HEK293 (cell line): ENCODE data around the gene COL1A2.

Source experiments
- CTCF ChIA-PET: fragments of 350-600 bp; formaldehyde crosslinking; extraction: SDS; loops from one replicate; lab custom pipeline; 2021; ENCODE audit warnings: antibody characterized with exemption; lab: Yijun Ruan, JAX
- POLR2A ChIA-PET: fragments of 300-600 bp; formaldehyde crosslinking; extraction: SDS; loops from one replicate; lab custom pipeline; 2020; ENCODE audit warnings: antibody characterized with exemption, inconsistent platforms; lab: Yijun Ruan, JAX
- H3K27ac ChIP-seq: fragments of 200-500 bp; sonication (Bioruptor generic); 2 replicates; pipeline ENCODE4 v1.5.1; 2014; ENCODE audit warnings: low read depth, low read length, control low read depth, inconsistent platforms; ENCODE audit errors: extremely low read depth
- H3K36me3 ChIP-seq, 2 experiments: fragments of 200-500 bp in 1 of 2; sonication (Bioruptor generic) in 1 of 2; 1 replicate in 1 of 2; 2 replicates in 1 of 2; pipeline ENCODE4 v1.5.1; 2014 to 2017; ENCODE audit warnings: inconsistent platforms in 2 of 2, low read length in 2 of 2; ENCODE audit not compliant: control insufficient read depth in 2 of 2, insufficient read depth in 1 of 2
- H3K4me1 ChIP-seq: fragments of 200-500 bp; sonication (Bioruptor generic); 2 replicates; pipeline ENCODE4 v1.5.1; 2014; ENCODE audit warnings: mild to moderate bottlenecking, low read length, inconsistent platforms; ENCODE audit not compliant: control insufficient read depth, insufficient read depth
- H3K4me3 ChIP-seq: 2 replicates; pipeline ENCODE4 v1.5.1; 2011; ENCODE audit warnings: low read depth, mild to moderate bottlenecking, control low read depth, low read length, moderate library complexity
- H3K9me3 ChIP-seq: fragments of 200-500 bp; sonication (Bioruptor generic); 2 replicates; pipeline ENCODE4 v1.5.1; 2014; ENCODE audit warnings: low read depth, low read length, inconsistent platforms; ENCODE audit not compliant: control insufficient read depth, insufficient read depth
- KLF16 ChIP-seq: fragments of 450-650 bp; formaldehyde crosslinking; IDR thresholded peaks from 2 replicates; pipeline ENCODE4 v1.5.1; 2017; ENCODE audit warnings: missing biosample characterization, missing genetic modification characterization
- MZF1 ChIP-seq: fragments of 450-650 bp; formaldehyde crosslinking; IDR thresholded peaks from 2 replicates; pipeline ENCODE4 v1.5.1; 2017; ENCODE audit warnings: missing biosample characterization, missing genetic modification characterization, borderline replicate concordance
- PRDM4 ChIP-seq: fragments of 450-650 bp; formaldehyde crosslinking; IDR thresholded peaks from 2 replicates; pipeline ENCODE4 v1.5.1; 2017; ENCODE audit warnings: missing biosample characterization, missing genetic modification characterization
- ZNF157 ChIP-seq: fragments of 450-650 bp; formaldehyde crosslinking; IDR thresholded peaks from 2 replicates; pipeline ENCODE4 v1.5.1; 2016; ENCODE audit warnings: missing biosample characterization, missing genetic modification characterization
- ZNF221 ChIP-seq: fragments of 450-650 bp; formaldehyde crosslinking; IDR thresholded peaks from 2 replicates; pipeline ENCODE4 v1.5.1; 2017; ENCODE audit warnings: missing biosample characterization, missing genetic modification characterization, borderline replicate concordance
- ZNF280D ChIP-seq: fragments of 450-650 bp; formaldehyde crosslinking; IDR thresholded peaks from 2 replicates; pipeline ENCODE4 v1.5.1; 2016; ENCODE audit warnings: missing biosample characterization, missing genetic modification characterization
- ZNF473 ChIP-seq: fragments of 450-650 bp; formaldehyde crosslinking; IDR thresholded peaks from 2 replicates; pipeline ENCODE4 v1.5.1; 2017; ENCODE audit warnings: missing biosample characterization, missing genetic modification characterization
- ZNF555 ChIP-seq: fragments of 450-650 bp; formaldehyde crosslinking; conservative IDR thresholded peaks from 2 replicates; pipeline ENCODE4 v1.5.1; 2017; ENCODE audit warnings: missing biosample characterization, mild to moderate bottlenecking, missing genetic modification characterization, inconsistent platforms
- ZNF558 ChIP-seq: fragments of 450-650 bp; formaldehyde crosslinking; IDR thresholded peaks from 2 replicates; pipeline ENCODE4 v1.5.1; 2016; ENCODE audit warnings: missing biosample characterization, missing genetic modification characterization
- ZNF596 ChIP-seq: fragments of 450-650 bp; IDR thresholded peaks from 2 replicates; pipeline ENCODE4 v1.5.0; 2018; ENCODE audit warnings: missing biosample characterization, mild to moderate bottlenecking, missing genetic modification characterization, moderate library complexity
- ZNF654 ChIP-seq: fragments of 450-650 bp; formaldehyde crosslinking; IDR thresholded peaks from 2 replicates; pipeline ENCODE4 v1.5.1; 2016; ENCODE audit warnings: low read depth, missing biosample characterization, missing genetic modification characterization
- ZNF670 ChIP-seq: fragments of 450-650 bp; formaldehyde crosslinking; IDR thresholded peaks from 2 replicates; pipeline ENCODE4 v1.5.1; 2016; ENCODE audit warnings: missing biosample characterization, missing genetic modification characterization, low read depth
- ZNF747 ChIP-seq: fragments of 450-650 bp; formaldehyde crosslinking; IDR thresholded peaks from 2 replicates; pipeline ENCODE4 v1.5.1; 2016; ENCODE audit warnings: missing biosample characterization, missing genetic modification characterization
- ZNF76 ChIP-seq: fragments of 450-650 bp; formaldehyde crosslinking; IDR thresholded peaks from 2 replicates; pipeline ENCODE4; 2016; ENCODE audit warnings: low read depth, missing biosample characterization, missing genetic modification characterization, borderline replicate concordance
- TF ChIP-seq, protein P1 (sequence below): fragments of 450-650 bp; formaldehyde crosslinking; IDR thresholded peaks from 2 replicates; pipeline ENCODE4 v1.5.1; 2016; ENCODE audit warnings: missing biosample characterization, missing genetic modification characterization

COL1A2 gene

DNA sequence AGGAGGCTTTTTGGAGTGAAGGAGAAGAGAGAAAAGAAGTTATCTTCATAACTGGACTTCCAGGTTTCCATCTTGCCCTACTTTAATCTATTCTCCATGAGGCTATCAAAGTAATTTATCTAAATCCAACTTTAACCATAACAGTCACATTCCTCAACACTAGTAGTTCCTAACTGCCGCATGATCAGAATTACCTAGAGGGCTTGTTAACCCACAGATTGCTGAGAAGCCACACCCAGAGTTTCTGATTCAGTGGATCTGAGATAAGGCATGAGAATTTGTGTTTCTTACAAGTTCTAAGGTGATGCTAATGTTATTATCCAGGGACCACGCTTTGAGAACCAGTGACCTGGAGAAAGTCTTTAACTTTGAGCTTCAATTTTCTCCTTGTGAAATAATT, 8.3 kb upstream of the COL1A2 start (continued):
- TF ChIP-seq ZNF280D (tag by site-specific recombination) (no peak), ZNF221 (tag by site-specific recombination) (no peak), ZNF473 (no peak), ZNF76 (tag by site-specific recombination) (no peak)
- TF ChIP-seq, protein P1, sequence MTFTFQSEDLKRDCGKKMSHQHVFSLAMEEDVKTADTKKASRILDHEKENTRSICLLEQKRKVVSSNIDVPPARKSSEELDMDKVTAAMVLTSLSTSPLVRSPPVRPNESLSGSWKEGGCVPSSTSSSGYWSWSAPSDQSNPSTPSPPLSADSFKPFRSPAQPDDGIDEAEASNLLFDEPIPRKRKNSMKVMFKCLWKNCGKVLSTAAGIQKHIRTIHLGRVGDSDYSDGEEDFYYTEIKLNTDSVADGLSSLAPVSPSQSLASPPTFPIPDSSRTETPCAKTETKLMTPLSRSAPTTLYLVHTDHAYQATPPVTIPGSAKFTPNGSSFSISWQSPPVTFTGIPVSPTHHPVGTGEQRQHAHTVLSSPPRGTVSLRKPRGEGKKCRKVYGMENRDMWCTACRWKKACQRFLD (tag by site-specific recombination), result no peak

- POLR2A ChIA-PET, result no interaction called here
- H3K4me1 ChIP-seq, result no peaks in the 10 kb centered on the region
- no peak for TF ChIP-seq MZF1
- no peak overlapping the region for H3K4me3 ChIP-seq
- no peaks in the 10 kb centered on the region for H3K36me3 ChIP-seq
- H3K27ac ChIP-seq, result no peak overlapping the region
- CTCF ChIA-PET, result interaction anchor here (0.6 to 2.2 kb wide), 2 partner anchors 48 to 53 kb away, joined by 3 to 7 read pairs; no protein-coding TSS in a partner anchor
- H3K9me3 ChIP-seq, result no peaks in the 10 kb centered on the region
Observed at GRCh38 chr7:94388540-94388939, 6.2 kb upstream of the COL1A2 start.

GRCh38 chr7:94389381-94389780, 5.3 kb upstream of the COL1A2 start:
- Histone ChIP-seq H3K4me3 (no peak overlapping the region), H3K27ac (no peak overlapping the region), H3K36me3 (no peaks in the 10 kb centered on the region), H3K4me1 (no peaks in the 10 kb centered on the region), H3K9me3 (no peaks in the 10 kb centered on the region)
- CTCF ChIA-PET, result interaction anchor here (1.4 to 2.2 kb wide), 2 partner anchors 47 to 100 kb away, joined by 6 to 7 read pairs; no protein-coding TSS in a partner anchor
- TF ChIP-seq ZNF596 (tag by site-specific recombination) (no peak), ZNF157 (no peak), ZNF747 (tag by site-specific recombination) (no peak), ZNF558 (tag by site-specific recombination) (no peak), KLF16 (tag by site-specific recombination) (no peak), ZNF654 (tag by site-specific recombination) (no peak), ZNF555 (tag by site-specific recombination) (no peak), ZNF670 (tag by site-specific recombination) (no peak), PRDM4 (tag by site-specific recombination) (no peak)
- POLR2A ChIA-PET, result interaction anchor here (0.6 kb wide), 1 partner anchor 266 kb away, joined by 4 read pairs; no protein-coding TSS in a partner anchor
